BE2C (cell line): ENCODE results near the gene GRIK4.

ENCODE experiments used
- DNase-seq: peaks from one replicate; pipeline ENCODE4 v3.0.0-alpha.2; 2020
- H3K27me3 ChIP-seq: fragments of 250-450 bp; sonication (Bioruptor Pico); 2 replicates; pipeline ENCODE4 v1.5.1; 2020; ENCODE audit warnings: mild to moderate bottlenecking
- H3K36me3 ChIP-seq: fragments of 250-450 bp; sonication (Bioruptor Pico); 2 replicates; pipeline ENCODE4 v1.5.1; 2020; ENCODE audit warnings: mild to moderate bottlenecking
- H3K4me1 ChIP-seq: fragments of 250-450 bp; sonication (Bioruptor Pico); 2 replicates; pipeline ENCODE4 v1.5.1; 2020
- H3K4me3 ChIP-seq: 2 replicates; pipeline ENCODE4 v1.5.1; 2011; ENCODE audit warnings: low read depth, low read length
- H3K9me3 ChIP-seq: fragments of 250-450 bp; sonication (Bioruptor Pico); 2 replicates; pipeline ENCODE4 v1.5.1; 2020
- CTCF ChIP-seq: IDR thresholded peaks from 2 replicates; pipeline ENCODE4 v1.5.1; 2012; ENCODE audit warnings: mild to moderate bottlenecking, low read depth, low read length

Gene GRIK4

GRCh38 chr11:120658071-120658423 is 146.5 kb downstream of the GRIK4 start:
- no peaks in the 10 kb centered on the region for H3K27me3 ChIP-seq
- H3K9me3 ChIP-seq: no peaks in the 10 kb centered on the region
- H3K4me1 ChIP-seq: no peaks in the 10 kb centered on the region
- H3K4me3 ChIP-seq: no peak overlapping the region
- no peak for TF ChIP-seq CTCF
- no peak for DNase-seq
- H3K36me3 ChIP-seq: no peaks in the 10 kb centered on the region

GRCh38 chr11:120659076-120659475 is 147.5 kb downstream of the GRIK4 start:
- TF ChIP-seq CTCF: no peak

GRCh38 chr11:120660024-120660565 is 148.5 kb downstream of the GRIK4 start:
- DNase-seq: peak; percentile 59
- Histone ChIP-seq H3K4me3 (no peak overlapping the region), H3K27me3 (no peaks in the 10 kb centered on the region), H3K4me1 (no peaks in the 10 kb centered on the region), H3K36me3 (no peaks in the 10 kb centered on the region), H3K9me3 (no peaks in the 10 kb centered on the region)
- peak; percentile 61 for TF ChIP-seq CTCF

More at GRCh38 chr11:120659076-120659475, 147.5 kb downstream of the GRIK4 start:
- Histone ChIP-seq H3K27me3 (no peaks in the 10 kb centered on the region), H3K9me3 (no peaks in the 10 kb centered on the region), H3K36me3 (no peaks in the 10 kb centered on the region), H3K4me3 (no peak overlapping the region), H3K4me1 (no peaks in the 10 kb centered on the region)
- no peak for DNase-seq

DNA sequence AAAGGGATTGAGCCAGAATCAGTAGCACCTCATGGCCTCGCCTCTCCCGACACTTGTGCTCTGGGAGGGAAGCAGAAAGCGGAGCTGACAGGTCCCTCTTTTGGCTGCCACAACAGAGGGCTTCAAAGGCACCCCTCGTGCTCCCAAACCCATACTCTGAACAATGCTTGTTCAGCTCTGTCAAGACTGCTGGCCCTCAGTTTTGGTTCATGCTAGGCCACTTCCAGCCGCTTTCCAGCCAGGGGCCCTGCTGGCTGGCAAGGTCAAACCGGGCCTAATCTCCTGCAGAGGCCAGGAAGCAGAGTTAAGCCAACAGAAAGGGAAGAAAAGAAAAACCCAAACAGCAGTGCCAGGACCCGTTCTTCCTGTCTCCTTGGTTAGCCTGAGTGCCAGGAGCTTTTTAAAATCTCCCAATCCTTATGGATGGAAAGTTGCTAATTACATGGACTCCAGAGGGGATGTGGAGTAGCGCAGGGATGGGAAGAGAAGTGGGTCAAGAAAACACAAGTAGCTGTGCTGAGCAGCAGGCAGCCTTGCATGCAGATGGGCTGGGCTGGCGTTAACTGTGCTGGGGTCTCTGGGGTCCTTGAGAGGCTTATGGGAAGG is 150.6 kb downstream of the GRIK4 start:
- DNase-seq: no peak
- H3K9me3 ChIP-seq: no peaks in the 10 kb centered on the region
- TF ChIP-seq CTCF: no peak

DNA sequence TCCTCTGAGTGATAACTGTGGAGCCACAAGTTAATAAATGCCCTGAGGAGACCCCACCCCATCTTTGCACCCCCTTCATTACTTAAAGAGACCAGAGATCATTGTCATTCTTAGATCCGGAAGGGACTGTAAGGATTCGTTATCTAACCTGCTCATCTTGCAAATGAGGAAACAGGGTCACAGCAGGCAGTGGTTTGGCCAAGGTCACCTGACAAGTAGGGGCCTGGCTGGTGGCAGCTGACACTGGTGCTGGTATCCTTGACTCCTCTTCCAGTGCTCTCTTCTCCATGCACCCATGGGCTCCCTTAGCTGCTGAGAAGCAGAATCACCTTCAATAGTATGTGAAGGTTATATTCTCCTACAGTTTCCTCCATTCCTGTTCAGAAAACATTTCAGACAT is 151.6 kb downstream of the GRIK4 start:
- no peak overlapping the region for H3K4me3 ChIP-seq
- DNase-seq: no peak
- H3K4me1 ChIP-seq: no peaks in the 10 kb centered on the region
- no peaks in the 10 kb centered on the region for H3K9me3 ChIP-seq
- H3K36me3 ChIP-seq: no peaks in the 10 kb centered on the region
- H3K27me3 ChIP-seq: no peaks in the 10 kb centered on the region
- TF ChIP-seq CTCF: no peak

More for the DNA sequence above, 150.6 kb downstream of the GRIK4 start:
- H3K36me3 ChIP-seq: no peaks in the 10 kb centered on the region
- no peak overlapping the region for H3K4me3 ChIP-seq
- H3K27me3 ChIP-seq: no peaks in the 10 kb centered on the region
- no peaks in the 10 kb centered on the region for H3K4me1 ChIP-seq

DNA sequence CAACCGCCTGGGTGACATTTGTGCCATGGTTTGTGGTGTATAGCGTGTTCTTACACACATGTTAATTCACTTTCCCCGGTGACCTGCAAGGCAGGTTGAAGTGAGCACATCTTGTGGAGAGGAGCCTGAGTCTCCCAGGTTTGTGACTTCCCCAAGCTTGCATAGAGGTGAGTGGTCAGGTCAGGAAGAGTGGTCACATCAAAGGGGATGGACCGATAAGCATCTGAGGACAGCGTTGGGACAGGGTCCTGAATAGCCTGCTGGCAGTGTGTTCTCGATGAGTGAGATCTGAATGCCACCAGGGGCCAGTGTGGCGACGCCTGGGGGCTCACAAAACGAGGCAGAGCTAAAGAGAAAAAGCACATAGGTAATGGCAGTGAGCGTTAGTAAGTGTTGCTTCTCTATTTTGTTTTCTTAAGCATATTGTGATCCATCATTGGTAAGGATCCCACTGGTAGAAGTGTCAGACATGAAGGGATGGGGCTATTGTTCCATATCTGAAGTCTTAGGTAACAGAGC is 154.6 kb downstream of the GRIK4 start:
- DNase-seq: no peak
- Histone ChIP-seq H3K4me1 (no peaks in the 10 kb centered on the region), H3K27me3 (no peaks in the 10 kb centered on the region), H3K36me3 (no peaks in the 10 kb centered on the region), H3K9me3 (no peaks in the 10 kb centered on the region), H3K4me3 (no peak overlapping the region)
- TF ChIP-seq CTCF: no peak; the same call in 1 of the 2 replicates
